ENCODE data around the gene ZBTB16. TPM values are rescaled to one million over a fixed set of nuclear protein-coding genes. Genes with fewer than 3 reads are reported as not detected.

ZBTB16 gene
- total RNA-seq, 4 donors from 2014 or later, result 10.4 to 137 (median 18.8) TPM

- WGBS, 2 donors, result 59 to 66% methylated on average over 10 to 12 of the region's 14 CpGs
- Histone ChIP-seq H3K27me3 (no peaks in the 10 kb centered on the region), H3K4me3 (no peak overlapping the region), H3K9me3 (no peaks in the 10 kb centered on the region), H3K36me3 (peaks cover 0 to 97% (median 18%) of the 10 kb centered on the region in 3 donors), H3K4me1 (peaks cover 0 to 24% (median 5%) of the 10 kb centered on the region in 3 donors), H3K27ac (peak overlapping the region in 3 of 4 donors; percentile 7 to 19 (median 11))
- TF ChIP-seq CTCF (IDR thresholded peaks at IDR 0.05) (no peak), POLR2A (IDR thresholded peaks at IDR 0.05) (no peak)
- DNase-seq, result no peak
- intact Hi-C loops (cut with DNase I), result no loop called here
Measured at GRCh38 chr11:114243461-114244372, 184.2 kb downstream of the ZBTB16 start.

- H3K27me3 ChIP-seq, result no peaks in the 10 kb centered on the region
- no peak overlapping the region for H3K4me3 ChIP-seq
- TF ChIP-seq POLR2A (IDR thresholded peaks at IDR 0.05) (no peak), CTCF (IDR thresholded peaks at IDR 0.05) (no peak)
- H3K4me1 ChIP-seq, result peaks cover 0 to 25% (median 5%) of the 10 kb centered on the region in 3 donors
- 74 to 82% methylated on average over 15 to 16 of the region's 18 CpGs for WGBS, 2 donors
- intact Hi-C loops (cut with DNase I), result no loop called here
- no peaks in the 10 kb centered on the region for H3K9me3 ChIP-seq
- H3K36me3 ChIP-seq, result peaks cover 0 to 96% (median 18%) of the 10 kb centered on the region in 3 donors
- no peak for DNase-seq
- H3K27ac ChIP-seq, result peak overlapping the region in 1 of 4 donors; percentile 39
Measured at GRCh38 chr11:114244726-114245394, 185.3 kb downstream of the ZBTB16 start.

GRCh38 chr11:114246321-114247069 lies 187.0 kb downstream of the ZBTB16 start:
- no peak overlapping the region for H3K4me3 ChIP-seq
- H3K27ac ChIP-seq, result no peak overlapping the region
- peaks cover 0 to 42% (median 5%) of the 10 kb centered on the region in 3 donors for H3K4me1 ChIP-seq
- H3K36me3 ChIP-seq, result peaks cover 0 to 96% (median 28%) of the 10 kb centered on the region in 3 donors
- intact Hi-C loops (cut with DNase I), result no loop called here
- TF ChIP-seq CTCF (IDR thresholded peaks at IDR 0.05) (no peak), POLR2A (IDR thresholded peaks at IDR 0.05) (no peak)
- no peaks in the 10 kb centered on the region for H3K27me3 ChIP-seq
- 93 to 94% methylated on average over 7 of the region's 8 CpGs for WGBS, 2 donors
- no peak for DNase-seq
- H3K9me3 ChIP-seq, result no peaks in the 10 kb centered on the region

GRCh38 chr11:114247070-114247789 lies 187.7 kb downstream of the ZBTB16 start:
- 93% methylated on average over 4 of the region's 11 CpGs; no CpG with 5 or more reads in 1 of the 2 donors for WGBS, 2 donors
- intact Hi-C loops (cut with DNase I), result no loop called here
- Histone ChIP-seq H3K27ac (no peak overlapping the region), H3K27me3 (no peaks in the 10 kb centered on the region), H3K9me3 (no peaks in the 10 kb centered on the region), H3K4me3 (no peak overlapping the region), H3K4me1 (peaks cover 0 to 41% (median 9%) of the 10 kb centered on the region in 3 donors), H3K36me3 (peaks cover 0 to 96% (median 34%) of the 10 kb centered on the region in 3 donors)
- TF ChIP-seq CTCF (IDR thresholded peaks at IDR 0.05) (no peak), POLR2A (IDR thresholded peaks at IDR 0.05) (no peak)
- no peak for DNase-seq

All from esophagus squamous epithelium (tissue), 5 donors.